ENCODE data around the gene EEFSEC. TPM values are rescaled to one million over a fixed set of nuclear protein-coding genes. Genes with fewer than 3 reads are reported as not detected.

Gene EEFSEC
- total and polyA plus RNA-seq, 2 of the 8 experiments (the other 6 are each of a cell fraction or from before 2014, with no cell fraction given), result 13.1 to 19.8 TPM

DNA sequence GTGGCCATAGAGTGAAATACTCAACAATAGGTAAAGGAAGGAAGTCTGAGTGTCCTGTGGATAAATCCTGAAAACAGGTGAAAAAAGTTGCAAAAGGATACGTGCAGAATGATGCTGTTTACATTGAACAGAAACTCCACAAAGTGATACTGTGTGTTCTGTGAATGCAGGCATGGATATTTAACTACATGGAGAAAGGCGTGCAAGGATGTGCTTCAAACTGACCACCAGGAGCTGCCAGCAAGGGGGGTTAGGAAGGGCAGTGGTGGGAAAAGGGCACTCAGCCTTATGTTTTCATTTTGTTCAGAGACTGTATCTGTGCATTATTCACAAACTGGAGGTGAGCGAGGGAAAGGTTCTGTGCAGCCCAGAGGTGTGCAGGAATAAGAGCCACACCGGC lies 266.0 kb downstream of the EEFSEC start:
- Histone ChIP-seq H4K91ac (replicated peaks; ENCODE audit: insufficient read length, low read length) (no peak overlapping the region), H2AK5ac (ENCODE audit: low read depth, low read length) (no peak overlapping the region), H3K9ac (replicated peaks in 1 of 4; ENCODE audit: extremely low read depth in 1 of 4, low read depth in 3 of 4, low read length in 3 of 4) (no peak overlapping the region), H3K4me3 (ENCODE audit: extremely low read depth in 1 of 4, insufficient read depth in 2 of 4, low read depth in 3 of 4, low read length in 4 of 4) (no peak overlapping the region), H3K9me3 (ENCODE audit: insufficient read depth in 2 of 2, low read depth in 1 of 2, low read length in 1 of 2) (no peaks in the 10 kb centered on the region), H3K36me3 (ENCODE audit: control insufficient read depth in 2 of 4, insufficient read depth in 4 of 4, low read length in 3 of 4) (no peaks in the 10 kb centered on the region), H4K20me1 (replicated peaks in 1 of 2; ENCODE audit: control insufficient read depth in 1 of 2, insufficient read depth in 2 of 2, low read length in 2 of 2) (peaks cover 0 to 2% of the 10 kb centered on the region in 2 experiments), H4K8ac (ENCODE audit: extremely low read depth, insufficient read depth, low read length) (no peak overlapping the region), H2AFZ (ENCODE audit: low read length) (no peak overlapping the region), H3K79me1 (ENCODE audit: low read depth, low read length) (no peaks in the 10 kb centered on the region), H3K79me2 (ENCODE audit: control insufficient read depth in 1 of 2, insufficient read depth in 2 of 2, low read length in 2 of 2) (no peaks in the 10 kb centered on the region), H3K18ac (ENCODE audit: extremely low read depth, low read length) (no peak overlapping the region), H3K23me2 (ENCODE audit: low read depth, low read length) (peaks cover 2% of the 10 kb centered on the region; the same call in 1 of the 2 replicates), H3K4ac (replicated peaks; ENCODE audit: insufficient read length, low read depth, low read length) (no peak overlapping the region), H3K4me1 (replicated peaks in 1 of 4; ENCODE audit: control insufficient read depth in 3 of 4, insufficient read depth in 4 of 4, low read length in 3 of 4) (no peaks in the 10 kb centered on the region; a peak in 2 of 7 replicates), H3K56ac (replicated peaks; ENCODE audit: insufficient read length, low read depth, low read length) (no peak overlapping the region), H2BK20ac (ENCODE audit: low read length) (no peak overlapping the region), H3K27ac (ENCODE audit: low read depth, low read length) (no peak overlapping the region), H3K4me2 (ENCODE audit: insufficient read depth in 1 of 2, low read depth in 2 of 2, low read length in 2 of 2) (no peak overlapping the region), H4K5ac (ENCODE audit: insufficient read length, low read depth, low read length) (no peak overlapping the region), H3K14ac (ENCODE audit: insufficient read length) (no peak overlapping the region), H2BK120ac (replicated peaks; ENCODE audit: low read depth, low read length) (no peak overlapping the region), H3K27me3 (replicated peaks in 1 of 4; ENCODE audit: control insufficient read depth in 3 of 4, extremely low read depth in 1 of 4, insufficient read depth in 3 of 4, low read length in 3 of 4) (no peaks in the 10 kb centered on the region; a peak in 1 of 7 replicates), H3K23ac (ENCODE audit: insufficient read length) (no peak overlapping the region), H2BK12ac (ENCODE audit: low read depth, low read length) (no peak overlapping the region), H2BK15ac (ENCODE audit: low read length) (no peak overlapping the region), H2BK5ac (ENCODE audit: low read depth, low read length) (no peak overlapping the region)
- 90% methylated on average over 4 of the region's 4 CpGs; no CpG with 5 or more reads in 1 of the 2 experiments for WGBS, 2 experiments (ENCODE audit: extremely low coverage in 1 of 2, insufficient coverage in 1 of 2, insufficient read length in 1 of 2, insufficient replicate concordance in 2 of 2, low coverage in 1 of 2, low lambda C conversion rate in 2 of 2, missing lambda C conversion rate in 1 of 2)
- DNase-seq (ENCODE audit: low read depth in 1 of 2, low spot score in 2 of 2) (no peak), FAIRE-seq (no peak)
- POLR2A ChIA-PET (ENCODE audit: partially characterized antibody), result no interaction called here
- CTCF ChIA-PET (ENCODE audit: partially characterized antibody), result interaction anchor here (1.1 kb wide), 1 partner anchor 39 kb away, joined by 4 read pairs; no protein-coding TSS in a partner anchor
- TF ChIP-seq PHF8 (conservative IDR thresholded peaks at IDR 0.05; ENCODE audit: low read depth, low read length), result no peak
- TF ChIP-seq RBBP5 (IDR thresholded peaks at IDR 0.05; ENCODE audit: borderline replicate concordance, low read depth, low read length), result no peak
- no peak for TF ChIP-seq SRF (IDR thresholded peaks at IDR 0.05; ENCODE audit: low read depth, low read length)
- no peak for TF ChIP-seq SP4 (IDR thresholded peaks at IDR 0.05; ENCODE audit: low read length)
- TF ChIP-seq RXRA (IDR thresholded peaks at IDR 0.05; ENCODE audit: insufficient read depth, low read depth, low read length), result no peak
- TF ChIP-seq YY1 (IDR thresholded peaks at IDR 0.05; ENCODE audit: low read depth, low read length), result no peak
